ENCODE data around the gene BICRAL. TPM values are rescaled to one million over a fixed set of nuclear protein-coding genes. Genes with fewer than 3 reads are reported as not detected.

Gene BICRAL
- total RNA-seq, 1 experiment from 2014 or later: 9.7 TPM

DNA sequence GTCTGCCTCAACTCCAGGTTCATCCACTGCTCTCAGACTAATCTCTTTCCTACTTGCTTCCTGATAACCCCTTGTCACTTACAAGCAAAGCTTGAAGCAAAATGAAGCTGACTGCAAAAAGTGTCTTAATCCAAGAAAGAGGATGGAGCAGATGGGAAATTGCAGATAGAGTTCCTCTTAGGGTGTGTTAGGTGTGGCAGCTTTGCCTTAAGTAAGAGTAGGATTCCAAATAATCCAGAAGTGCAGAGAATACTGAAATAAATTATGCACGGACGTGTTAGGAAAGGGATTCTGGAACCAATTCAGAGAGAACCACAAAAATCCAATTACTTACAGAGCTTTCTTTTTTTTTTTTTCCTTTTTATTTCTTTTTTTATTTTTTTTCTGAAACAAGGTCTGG is 91.5 kb downstream of the BICRAL start:
- ChIA-PET CTCF (no interaction called here), POLR2A (interaction anchor here (0.6 kb wide), 2 partner anchors 37 to 679 kb away, joined by 3 read pairs; partner anchors contain the start of gene GUCA1B)
- DNase-seq (ENCODE audit: low spot score) (no peak), ATAC-seq (no peak)
- Mint-ChIP-seq H3K9me3 (no peaks in the 10 kb centered on the region), H3K4me3 (no peak overlapping the region), H3K36me3 (no peaks in the 10 kb centered on the region), H3K27ac (no peak overlapping the region), H3K4me1 (no peaks in the 10 kb centered on the region), H3K27me3 (ENCODE audit: low read depth) (no peaks in the 10 kb centered on the region)
- TF ChIP-seq ZNF138 (CRISPR knock-in tag; conservative IDR thresholded peaks at IDR 0.05): no peak
- TF ChIP-seq GRHL2 (CRISPR knock-in tag; IDR thresholded peaks at IDR 0.05; ENCODE audit: insufficient replicate concordance, severe bottlenecking): no peak
- TF ChIP-seq, protein P1, sequence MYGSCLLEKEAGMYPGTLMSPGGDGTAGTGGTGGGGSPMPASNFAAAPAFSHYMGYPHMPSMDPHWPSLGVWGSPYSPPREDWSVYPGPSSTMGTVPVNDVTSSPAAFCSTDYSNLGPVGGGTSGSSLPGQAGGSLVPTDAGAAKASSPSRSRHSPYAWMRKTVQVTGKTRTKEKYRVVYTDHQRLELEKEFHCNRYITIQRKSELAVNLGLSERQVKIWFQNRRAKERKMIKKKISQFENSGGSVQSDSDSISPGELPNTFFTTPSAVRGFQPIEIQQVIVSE (CRISPR knock-in tag; IDR thresholded peaks at IDR 0.05; ENCODE audit: borderline replicate concordance): no peak
- TF ChIP-seq OVOL2 (CRISPR knock-in tag; IDR thresholded peaks at IDR 0.05; ENCODE audit: borderline replicate concordance): no peak
- TF ChIP-seq IRF2 (CRISPR knock-in tag; IDR thresholded peaks at IDR 0.05; ENCODE audit: borderline replicate concordance, low read depth): no peak
- no peak for TF ChIP-seq ZNF219 (CRISPR knock-in tag; IDR thresholded peaks at IDR 0.05; ENCODE audit: borderline replicate concordance)
- TF ChIP-seq NFE2L1 (CRISPR knock-in tag; IDR thresholded peaks at IDR 0.05): no peak
- TF ChIP-seq ETV6 (CRISPR knock-in tag; IDR thresholded peaks at IDR 0.05): no peak
- no peak for TF ChIP-seq CREM (CRISPR knock-in tag; IDR thresholded peaks at IDR 0.05)
- TF ChIP-seq NFYB (CRISPR knock-in tag; conservative IDR thresholded peaks at IDR 0.05; ENCODE audit: low read depth): no peak
- TF ChIP-seq, protein P2, sequence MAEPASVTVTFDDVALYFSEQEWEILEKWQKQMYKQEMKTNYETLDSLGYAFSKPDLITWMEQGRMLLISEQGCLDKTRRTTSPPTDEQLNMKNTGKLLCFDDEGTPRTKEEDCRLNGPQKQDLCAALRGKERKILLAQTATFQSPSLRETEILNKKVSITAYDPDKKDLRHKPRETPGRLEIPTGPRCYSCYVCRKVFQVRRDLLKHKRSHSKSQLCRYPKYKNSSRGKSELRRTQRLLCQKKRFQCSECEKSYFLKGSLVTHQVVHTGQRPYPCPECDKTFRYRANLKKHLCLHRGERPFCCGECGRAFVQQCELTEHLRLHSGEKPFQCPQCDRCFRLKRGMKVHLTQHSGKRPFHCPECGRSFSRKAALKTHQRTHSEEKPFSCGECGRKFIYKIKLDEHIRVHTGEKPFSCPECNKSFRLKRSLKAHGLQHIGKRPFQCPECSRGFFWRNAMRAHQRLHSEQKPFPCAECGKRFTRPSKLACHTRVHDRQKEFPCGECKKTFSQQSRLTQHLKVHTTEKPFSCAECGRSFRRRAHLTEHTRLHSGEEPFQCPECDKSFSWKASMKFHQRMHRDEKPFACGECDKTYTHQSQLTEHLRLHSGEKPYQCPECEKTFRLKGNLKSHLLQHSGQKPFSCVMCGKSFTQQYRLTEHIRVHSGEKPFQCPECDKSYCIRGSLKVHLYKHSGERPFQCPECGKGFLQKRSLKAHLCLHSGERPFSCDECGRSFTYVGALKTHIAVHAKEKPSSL (CRISPR knock-in tag; conservative IDR thresholded peaks at IDR 0.05): no peak

DNA sequence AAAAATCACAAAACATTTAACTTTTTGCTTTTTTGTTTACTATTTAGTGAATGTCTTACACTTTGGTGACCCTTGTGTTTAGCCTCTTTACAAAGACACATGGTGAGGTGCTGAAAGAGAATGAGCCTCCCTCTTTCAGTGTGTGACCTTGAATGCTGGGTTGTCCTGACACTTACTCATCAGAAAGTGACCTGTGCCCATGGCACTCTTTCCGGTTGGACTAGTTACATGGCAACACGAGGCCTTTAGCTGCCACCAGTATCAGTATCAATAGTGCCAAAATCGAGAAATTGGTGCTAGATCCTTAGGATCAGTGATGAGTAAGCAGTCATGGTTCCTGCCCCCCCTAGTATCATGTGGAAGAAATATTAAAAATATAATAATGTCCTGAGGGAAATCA is 95.8 kb downstream of the BICRAL start:
- Mint-ChIP-seq H3K9me3 (no peaks in the 10 kb centered on the region), H3K27ac (no peak overlapping the region), H3K36me3 (peaks cover 12% of the 10 kb centered on the region), H3K4me1 (peaks cover 8% of the 10 kb centered on the region; the same call in 1 of the 2 replicates), H3K27me3 (ENCODE audit: low read depth) (no peaks in the 10 kb centered on the region), H3K4me3 (peak overlapping the region; percentile 14; the same call in 1 of the 2 replicates)
- ChIA-PET POLR2A (interaction anchor here (1.2 kb wide), 1 partner anchor 132 kb away, joined by 4 read pairs; the partner anchor contains the start of gene TBCC), CTCF (interaction anchor here (0.6 to 3.4 kb wide), 7 partner anchors 21 to 216 kb away, joined by 3 to 23 read pairs (median 6); no protein-coding TSS in a partner anchor)
- ATAC-seq (no peak), DNase-seq (ENCODE audit: low spot score) (no peak)
- TF ChIP-seq SMAD3 (CRISPR knock-in tag; IDR thresholded peaks at IDR 0.05; ENCODE audit: borderline replicate concordance) (no peak), ZNF671 (CRISPR knock-in tag; IDR thresholded peaks at IDR 0.05) (no peak), CREM (CRISPR knock-in tag; IDR thresholded peaks at IDR 0.05) (no peak), PRRX2 (CRISPR knock-in tag; IDR thresholded peaks at IDR 0.05) (no peak), TEAD4 (CRISPR knock-in tag; IDR thresholded peaks at IDR 0.05) (no peak), ZBTB21 (CRISPR knock-in tag; IDR thresholded peaks at IDR 0.05; ENCODE audit: borderline replicate concordance) (no peak), TCF7 (CRISPR knock-in tag; IDR thresholded peaks at IDR 0.05; ENCODE audit: low read depth) (no peak), MYBL2 (CRISPR knock-in tag; IDR thresholded peaks at IDR 0.05) (no peak), ZNF317 (CRISPR knock-in tag; IDR thresholded peaks at IDR 0.05; ENCODE audit: borderline replicate concordance, low read depth) (no peak), NR1H2 (CRISPR knock-in tag; IDR thresholded peaks at IDR 0.05) (no peak), RELA (CRISPR knock-in tag; IDR thresholded peaks at IDR 0.05; ENCODE audit: borderline replicate concordance) (no peak)
- TF ChIP-seq, protein P3, sequence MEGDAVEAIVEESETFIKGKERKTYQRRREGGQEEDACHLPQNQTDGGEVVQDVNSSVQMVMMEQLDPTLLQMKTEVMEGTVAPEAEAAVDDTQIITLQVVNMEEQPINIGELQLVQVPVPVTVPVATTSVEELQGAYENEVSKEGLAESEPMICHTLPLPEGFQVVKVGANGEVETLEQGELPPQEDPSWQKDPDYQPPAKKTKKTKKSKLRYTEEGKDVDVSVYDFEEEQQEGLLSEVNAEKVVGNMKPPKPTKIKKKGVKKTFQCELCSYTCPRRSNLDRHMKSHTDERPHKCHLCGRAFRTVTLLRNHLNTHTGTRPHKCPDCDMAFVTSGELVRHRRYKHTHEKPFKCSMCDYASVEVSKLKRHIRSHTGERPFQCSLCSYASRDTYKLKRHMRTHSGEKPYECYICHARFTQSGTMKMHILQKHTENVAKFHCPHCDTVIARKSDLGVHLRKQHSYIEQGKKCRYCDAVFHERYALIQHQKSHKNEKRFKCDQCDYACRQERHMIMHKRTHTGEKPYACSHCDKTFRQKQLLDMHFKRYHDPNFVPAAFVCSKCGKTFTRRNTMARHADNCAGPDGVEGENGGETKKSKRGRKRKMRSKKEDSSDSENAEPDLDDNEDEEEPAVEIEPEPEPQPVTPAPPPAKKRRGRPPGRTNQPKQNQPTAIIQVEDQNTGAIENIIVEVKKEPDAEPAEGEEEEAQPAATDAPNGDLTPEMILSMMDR (IDR thresholded peaks at IDR 0.05): no peak
- TF ChIP-seq, protein P4, sequence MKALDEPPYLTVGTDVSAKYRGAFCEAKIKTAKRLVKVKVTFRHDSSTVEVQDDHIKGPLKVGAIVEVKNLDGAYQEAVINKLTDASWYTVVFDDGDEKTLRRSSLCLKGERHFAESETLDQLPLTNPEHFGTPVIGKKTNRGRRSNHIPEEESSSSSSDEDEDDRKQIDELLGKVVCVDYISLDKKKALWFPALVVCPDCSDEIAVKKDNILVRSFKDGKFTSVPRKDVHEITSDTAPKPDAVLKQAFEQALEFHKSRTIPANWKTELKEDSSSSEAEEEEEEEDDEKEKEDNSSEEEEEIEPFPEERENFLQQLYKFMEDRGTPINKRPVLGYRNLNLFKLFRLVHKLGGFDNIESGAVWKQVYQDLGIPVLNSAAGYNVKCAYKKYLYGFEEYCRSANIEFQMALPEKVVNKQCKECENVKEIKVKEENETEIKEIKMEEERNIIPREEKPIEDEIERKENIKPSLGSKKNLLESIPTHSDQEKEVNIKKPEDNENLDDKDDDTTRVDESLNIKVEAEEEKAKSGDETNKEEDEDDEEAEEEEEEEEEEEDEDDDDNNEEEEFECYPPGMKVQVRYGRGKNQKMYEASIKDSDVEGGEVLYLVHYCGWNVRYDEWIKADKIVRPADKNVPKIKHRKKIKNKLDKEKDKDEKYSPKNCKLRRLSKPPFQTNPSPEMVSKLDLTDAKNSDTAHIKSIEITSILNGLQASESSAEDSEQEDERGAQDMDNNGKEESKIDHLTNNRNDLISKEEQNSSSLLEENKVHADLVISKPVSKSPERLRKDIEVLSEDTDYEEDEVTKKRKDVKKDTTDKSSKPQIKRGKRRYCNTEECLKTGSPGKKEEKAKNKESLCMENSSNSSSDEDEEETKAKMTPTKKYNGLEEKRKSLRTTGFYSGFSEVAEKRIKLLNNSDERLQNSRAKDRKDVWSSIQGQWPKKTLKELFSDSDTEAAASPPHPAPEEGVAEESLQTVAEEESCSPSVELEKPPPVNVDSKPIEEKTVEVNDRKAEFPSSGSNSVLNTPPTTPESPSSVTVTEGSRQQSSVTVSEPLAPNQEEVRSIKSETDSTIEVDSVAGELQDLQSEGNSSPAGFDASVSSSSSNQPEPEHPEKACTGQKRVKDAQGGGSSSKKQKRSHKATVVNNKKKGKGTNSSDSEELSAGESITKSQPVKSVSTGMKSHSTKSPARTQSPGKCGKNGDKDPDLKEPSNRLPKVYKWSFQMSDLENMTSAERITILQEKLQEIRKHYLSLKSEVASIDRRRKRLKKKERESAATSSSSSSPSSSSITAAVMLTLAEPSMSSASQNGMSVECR (CRISPR knock-in tag; IDR thresholded peaks at IDR 0.05; ENCODE audit: borderline replicate concordance): no peak
- TF ChIP-seq, protein P5, sequence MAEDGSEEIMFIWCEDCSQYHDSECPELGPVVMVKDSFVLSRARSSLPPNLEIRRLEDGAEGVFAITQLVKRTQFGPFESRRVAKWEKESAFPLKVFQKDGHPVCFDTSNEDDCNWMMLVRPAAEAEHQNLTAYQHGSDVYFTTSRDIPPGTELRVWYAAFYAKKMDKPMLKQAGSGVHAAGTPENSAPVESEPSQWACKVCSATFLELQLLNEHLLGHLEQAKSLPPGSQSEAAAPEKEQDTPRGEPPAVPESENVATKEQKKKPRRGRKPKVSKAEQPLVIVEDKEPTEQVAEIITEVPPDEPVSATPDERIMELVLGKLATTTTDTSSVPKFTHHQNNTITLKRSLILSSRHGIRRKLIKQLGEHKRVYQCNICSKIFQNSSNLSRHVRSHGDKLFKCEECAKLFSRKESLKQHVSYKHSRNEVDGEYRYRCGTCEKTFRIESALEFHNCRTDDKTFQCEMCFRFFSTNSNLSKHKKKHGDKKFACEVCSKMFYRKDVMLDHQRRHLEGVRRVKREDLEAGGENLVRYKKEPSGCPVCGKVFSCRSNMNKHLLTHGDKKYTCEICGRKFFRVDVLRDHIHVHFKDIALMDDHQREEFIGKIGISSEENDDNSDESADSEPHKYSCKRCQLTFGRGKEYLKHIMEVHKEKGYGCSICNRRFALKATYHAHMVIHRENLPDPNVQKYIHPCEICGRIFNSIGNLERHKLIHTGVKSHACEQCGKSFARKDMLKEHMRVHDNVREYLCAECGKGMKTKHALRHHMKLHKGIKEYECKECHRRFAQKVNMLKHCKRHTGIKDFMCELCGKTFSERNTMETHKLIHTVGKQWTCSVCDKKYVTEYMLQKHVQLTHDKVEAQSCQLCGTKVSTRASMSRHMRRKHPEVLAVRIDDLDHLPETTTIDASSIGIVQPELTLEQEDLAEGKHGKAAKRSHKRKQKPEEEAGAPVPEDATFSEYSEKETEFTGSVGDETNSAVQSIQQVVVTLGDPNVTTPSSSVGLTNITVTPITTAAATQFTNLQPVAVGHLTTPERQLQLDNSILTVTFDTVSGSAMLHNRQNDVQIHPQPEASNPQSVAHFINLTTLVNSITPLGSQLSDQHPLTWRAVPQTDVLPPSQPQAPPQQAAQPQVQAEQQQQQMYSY (CRISPR knock-in tag; IDR thresholded peaks at IDR 0.05): no peak

Data from WTC11 (cell line).